Aorta (tissue), 5 donors: ENCODE results near the gene DCST1. TPM values are rescaled to one million over a fixed set of nuclear protein-coding genes. Genes with fewer than 3 reads are reported as not detected.

Experiments used
- ATAC-seq: fragments of 200-7000 bp; cut with Tn5 transposase; one replicate; pipeline ENCODE4 v1.9.1; 2022; ENCODE audit warnings: moderate library complexity; ENCODE audit not compliant: low FRiP score
- DNase-seq, 2 donors: peaks; one replicate each; pipeline ENCODE4 v3.0.0-alpha.2; 2020
- H3K27ac ChIP-seq, 2 donors: one replicate each; pipeline ENCODE4 v1.5.1; 2013; ENCODE audit warnings: low read length in 2 of 2, mild to moderate bottlenecking in 2 of 2, moderate library complexity in 2 of 2, control low read depth in 1 of 2, inconsistent platforms in 1 of 2, low read depth in 1 of 2
- H3K27me3 ChIP-seq, 2 donors: one replicate each; pipeline ENCODE4 v1.6.1; 2013; ENCODE audit warnings: control low read depth in 1 of 2, low read length in 1 of 2, mild to moderate bottlenecking in 1 of 2, moderate library complexity in 1 of 2; ENCODE audit not compliant: insufficient read depth in 2 of 2, control insufficient read depth in 1 of 2
- H3K36me3 ChIP-seq, 2 donors: one replicate each; pipeline ENCODE4 v1.6.1; 2013; ENCODE audit warnings: control low read depth in 1 of 2, low read length in 1 of 2, mild to moderate bottlenecking in 1 of 2; ENCODE audit not compliant: insufficient read depth in 2 of 2, control insufficient read depth in 1 of 2
- H3K4me1 ChIP-seq, 2 donors: one replicate each; pipeline ENCODE4 v1.6.1; 2013; ENCODE audit warnings: low read length in 2 of 2, control low read depth in 1 of 2, mild to moderate bottlenecking in 1 of 2, moderate library complexity in 1 of 2; ENCODE audit not compliant: insufficient read depth in 2 of 2, control insufficient read depth in 1 of 2
- H3K4me3 ChIP-seq, 2 donors: one replicate each; pipeline ENCODE4 v1.5.1; 2013; ENCODE audit warnings: low read length in 2 of 2, control low read depth in 1 of 2, mild to moderate bottlenecking in 1 of 2
- H3K9me3 ChIP-seq: one replicate; pipeline ENCODE4 v1.6.1; 2013; ENCODE audit warnings: mild to moderate bottlenecking, low read length; ENCODE audit not compliant: control insufficient read depth
- WGBS, 2 donors: extraction: QIAGEN DNeasy Blood & Tissue Kit; methylation state at CpG; one replicate each; pipeline ENCODE4 v1.1.7; 2013; 5-methylcytosine and 5-hydroxymethylcytosine counted together
- intact Hi-C, 2 donors: fragments of 100-400 bp; cut with DNase I; formaldehyde crosslinking; loops; one replicate each; pipeline versions ENCODE4 v1.14.2 to v1.15.0; 2022
- polyA plus RNA-seq, 2 donors: library from polyadenylated mRNA; stranded (reverse); fragments of 200-250 nt; gene quantifications; one replicate each; pipeline ENCODE4 v1.2.3, GENCODE V29; 2013
- total RNA-seq, 2 donors: library from RNA; stranded (reverse); fragmentation: NEBNext Ultra II Directional; extraction: Animal tissue kit (Norgen Biotek cat#: 25700); gene quantifications; one replicate each; pipeline ENCODE4 v1.2.1, GENCODE V29; 2021
- donor health status: healthy with polysubstance abuse.
- donor health status: Bipolar disorder and iron deficiency.
- donor health status: DM: no; HTN: no; CAD: no.
- donor health status: DM: no; HTN: no; CAD: no.
- donor health status: DM: yes; HTN: yes; CAD: no.

Gene DCST1
- total and polyA plus RNA-seq, 4 donors: 0.26 TPM; not detected in 3

GRCh38 chr1:155015527-155016230, 17.9 kb upstream of the DCST1 start:
- no peak for ATAC-seq
- Histone ChIP-seq H3K4me1 (no peaks in the 10 kb centered on the region), H3K4me3 (no peak overlapping the region), H3K27me3 (no peaks in the 10 kb centered on the region), H3K36me3 (no peaks in the 10 kb centered on the region), H3K9me3 (no peaks in the 10 kb centered on the region), H3K27ac (no peak overlapping the region)
- intact Hi-C loops: loop anchor here (5.0 kb wide), 2 partner anchors 48 to 58 kb away; partner anchors contain the start of gene PBXIP1 (in 1 of the 2)
- WGBS, 2 donors: 79 to 83% methylated on average over 16 of the region's 16 CpGs
- no peak for DNase-seq

- H3K36me3 ChIP-seq: no peaks in the 10 kb centered on the region
- 87% methylated on average over 26 of the region's 26 CpGs for WGBS, 2 donors
- H3K27ac ChIP-seq: peak overlapping the region in 1 of 2 donors; percentile 12
- intact Hi-C loops: loop anchor here (5.0 kb wide), 2 partner anchors 49 to 59 kb away; partner anchors contain the start of gene PBXIP1 (in 1 of the 2)
- H3K27me3 ChIP-seq: no peaks in the 10 kb centered on the region
- no peak for ATAC-seq
- no peaks in the 10 kb centered on the region for H3K9me3 ChIP-seq
- no peak for DNase-seq
- no peak overlapping the region for H3K4me3 ChIP-seq
- H3K4me1 ChIP-seq: no peaks in the 10 kb centered on the region
These were observed 17.3 kb upstream of the DCST1 start for GRCh38 chr1:155016231-155016831.

GRCh38 chr1:155017041-155017945, 16.3 kb upstream of the DCST1 start:
- no peaks in the 10 kb centered on the region for H3K4me1 ChIP-seq

GRCh38 chr1:155017946-155018316, 15.7 kb upstream of the DCST1 start:
- Histone ChIP-seq H3K4me1 (no peaks in the 10 kb centered on the region), H3K27ac (no peak overlapping the region), H3K9me3 (no peaks in the 10 kb centered on the region), H3K4me3 (no peak overlapping the region), H3K36me3 (no peaks in the 10 kb centered on the region), H3K27me3 (no peaks in the 10 kb centered on the region)
- ATAC-seq: no peak
- WGBS, 2 donors: 52 to 54% methylated on average over 6 of the region's 6 CpGs
- intact Hi-C loops: loop anchor here (1.0 to 5.0 kb wide), 3 partner anchors 51 to 82 kb away; partner anchors contain the start of genes PBXIP1 (in 1 of the 2) and PMVK (in 1 of the 2)
- no peak for DNase-seq

More at GRCh38 chr1:155017041-155017945, 16.3 kb upstream of the DCST1 start:
- Histone ChIP-seq H3K9me3 (no peaks in the 10 kb centered on the region), H3K36me3 (no peaks in the 10 kb centered on the region), H3K27ac (peak overlapping the region in 1 of 2 donors; percentile 76), H3K27me3 (no peaks in the 10 kb centered on the region), H3K4me3 (peak overlapping the region in 1 of 2 donors; percentile 32)
- DNase-seq: peak; percentile 88 to 97
- WGBS, 2 donors: 3% methylated on average over 37 to 49 of the region's 49 CpGs
- intact Hi-C loops: loop anchor here (1.0 to 5.0 kb wide), 3 partner anchors 50 to 81 kb away; partner anchors contain the start of genes PBXIP1 (in 1 of the 2) and PMVK (in 1 of the 2)
- ATAC-seq: peak; percentile 95

GRCh38 chr1:155018617-155019348, 14.8 kb upstream of the DCST1 start:
- Histone ChIP-seq H3K27ac (no peak overlapping the region), H3K4me3 (no peak overlapping the region), H3K9me3 (no peaks in the 10 kb centered on the region), H3K27me3 (no peaks in the 10 kb centered on the region), H3K36me3 (no peaks in the 10 kb centered on the region), H3K4me1 (no peaks in the 10 kb centered on the region)
- WGBS, 2 donors: 87 to 88% methylated on average over 7 to 8 of the region's 8 CpGs
- DNase-seq (no peak), ATAC-seq (no peak)
- intact Hi-C loops: loop anchor here (5.0 kb wide), 2 partner anchors 51 to 61 kb away; partner anchors contain the start of gene PBXIP1 (in 1 of the 2)

- Histone ChIP-seq H3K36me3 (no peaks in the 10 kb centered on the region), H3K27ac (no peak overlapping the region), H3K9me3 (no peaks in the 10 kb centered on the region), H3K4me1 (no peaks in the 10 kb centered on the region), H3K27me3 (no peaks in the 10 kb centered on the region), H3K4me3 (no peak overlapping the region)
- intact Hi-C loops: loop anchor here (5.0 kb wide), 2 partner anchors 52 to 62 kb away; partner anchors contain the start of gene PBXIP1 (in 1 of the 2)
- WGBS, 2 donors: 83 to 86% methylated on average over 11 of the region's 11 CpGs
- DNase-seq: no peak
- ATAC-seq: no peak
These were observed 14.0 kb upstream of the DCST1 start for GRCh38 chr1:155019377-155020245.

GRCh38 chr1:155022136-155022926, 11.3 kb upstream of the DCST1 start:
- Histone ChIP-seq H3K4me1 (no peaks in the 10 kb centered on the region), H3K27me3 (no peaks in the 10 kb centered on the region), H3K4me3 (no peak overlapping the region), H3K27ac (no peak overlapping the region), H3K36me3 (no peaks in the 10 kb centered on the region), H3K9me3 (no peaks in the 10 kb centered on the region)
- DNase-seq (no peak), ATAC-seq (no peak)
- intact Hi-C loops: no loop called here
- 86 to 87% methylated on average over 8 of the region's 8 CpGs for WGBS, 2 donors
